ENCODE data around the gene MYO18B. TPM values are rescaled to one million over a fixed set of nuclear protein-coding genes. Genes with fewer than 3 reads are reported as not detected.

Gene MYO18B
- total and polyA plus RNA-seq, 2 of the 4 experiments (the other 2 are of a cell fraction) = under 0.01 TPM; not detected in 1

DNA sequence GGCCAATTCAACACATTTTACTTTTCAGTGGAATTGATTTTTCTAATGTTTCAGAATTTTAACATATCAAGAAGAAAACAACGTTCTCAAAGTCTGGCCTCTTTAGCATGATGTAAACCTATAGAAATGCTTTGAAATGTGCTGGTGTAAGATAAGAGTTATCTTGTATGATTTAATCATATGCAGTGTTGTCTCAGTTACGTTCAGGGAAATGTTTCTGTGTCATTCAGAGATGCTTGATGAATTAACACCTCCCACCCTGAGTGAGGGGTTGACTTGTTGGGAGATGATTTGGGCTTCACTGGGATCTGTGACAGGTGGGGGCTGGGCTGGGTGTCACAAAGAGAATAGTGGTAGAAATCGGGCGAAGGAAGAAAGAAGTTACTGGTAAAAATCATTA is 15.7 kb upstream of the MYO18B start:
- no peak for TF ChIP-seq SMC3 (IDR thresholded peaks at IDR 0.05; ENCODE audit: low read depth, low read length)
- no peak for TF ChIP-seq RCOR1 (IDR thresholded peaks at IDR 0.05; ENCODE audit: insufficient replicate concordance, low read length)
- TF ChIP-seq MAZ (IDR thresholded peaks at IDR 0.05; ENCODE audit: borderline replicate concordance, low read depth, low read length) = no peak
- TF ChIP-seq RFX5 (IDR thresholded peaks at IDR 0.05; ENCODE audit: low read depth, low read length) = no peak
- no peak for TF ChIP-seq MXI1 (IDR thresholded peaks at IDR 0.05; ENCODE audit: borderline replicate concordance, low read depth, low read length)
- no peak for TF ChIP-seq MAFK (IDR thresholded peaks at IDR 0.05; ENCODE audit: low read depth, low read length)
- no peak for TF ChIP-seq FOS (IDR thresholded peaks at IDR 0.05; ENCODE audit: low read depth, low read length)
- TF ChIP-seq, protein P1, sequence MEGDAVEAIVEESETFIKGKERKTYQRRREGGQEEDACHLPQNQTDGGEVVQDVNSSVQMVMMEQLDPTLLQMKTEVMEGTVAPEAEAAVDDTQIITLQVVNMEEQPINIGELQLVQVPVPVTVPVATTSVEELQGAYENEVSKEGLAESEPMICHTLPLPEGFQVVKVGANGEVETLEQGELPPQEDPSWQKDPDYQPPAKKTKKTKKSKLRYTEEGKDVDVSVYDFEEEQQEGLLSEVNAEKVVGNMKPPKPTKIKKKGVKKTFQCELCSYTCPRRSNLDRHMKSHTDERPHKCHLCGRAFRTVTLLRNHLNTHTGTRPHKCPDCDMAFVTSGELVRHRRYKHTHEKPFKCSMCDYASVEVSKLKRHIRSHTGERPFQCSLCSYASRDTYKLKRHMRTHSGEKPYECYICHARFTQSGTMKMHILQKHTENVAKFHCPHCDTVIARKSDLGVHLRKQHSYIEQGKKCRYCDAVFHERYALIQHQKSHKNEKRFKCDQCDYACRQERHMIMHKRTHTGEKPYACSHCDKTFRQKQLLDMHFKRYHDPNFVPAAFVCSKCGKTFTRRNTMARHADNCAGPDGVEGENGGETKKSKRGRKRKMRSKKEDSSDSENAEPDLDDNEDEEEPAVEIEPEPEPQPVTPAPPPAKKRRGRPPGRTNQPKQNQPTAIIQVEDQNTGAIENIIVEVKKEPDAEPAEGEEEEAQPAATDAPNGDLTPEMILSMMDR (conservative IDR thresholded peaks at IDR 0.05; ENCODE audit: low read depth, low read length) = no peak
- TF ChIP-seq CEBPB (IDR thresholded peaks at IDR 0.05; ENCODE audit: low read depth, low read length) = no peak
- TF ChIP-seq RAD21 (IDR thresholded peaks at IDR 0.05; ENCODE audit: low read length) = no peak
- TF ChIP-seq, protein P2, sequence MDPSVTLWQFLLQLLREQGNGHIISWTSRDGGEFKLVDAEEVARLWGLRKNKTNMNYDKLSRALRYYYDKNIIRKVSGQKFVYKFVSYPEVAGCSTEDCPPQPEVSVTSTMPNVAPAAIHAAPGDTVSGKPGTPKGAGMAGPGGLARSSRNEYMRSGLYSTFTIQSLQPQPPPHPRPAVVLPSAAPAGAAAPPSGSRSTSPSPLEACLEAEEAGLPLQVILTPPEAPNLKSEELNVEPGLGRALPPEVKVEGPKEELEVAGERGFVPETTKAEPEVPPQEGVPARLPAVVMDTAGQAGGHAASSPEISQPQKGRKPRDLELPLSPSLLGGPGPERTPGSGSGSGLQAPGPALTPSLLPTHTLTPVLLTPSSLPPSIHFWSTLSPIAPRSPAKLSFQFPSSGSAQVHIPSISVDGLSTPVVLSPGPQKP (IDR thresholded peaks at IDR 0.05; ENCODE audit: borderline replicate concordance, low read depth, low read length) = no peak
- TF ChIP-seq CHD1 (IDR thresholded peaks at IDR 0.05; ENCODE audit: low read depth, low read length) = no peak
- TF ChIP-seq POLR2A (IDR thresholded peaks at IDR 0.05; ENCODE audit: low read depth, low read length) = no peak
- TF ChIP-seq NFE2L2 (IDR thresholded peaks at IDR 0.05; ENCODE audit: low read depth, low read length) = no peak
- TF ChIP-seq, protein P3, sequence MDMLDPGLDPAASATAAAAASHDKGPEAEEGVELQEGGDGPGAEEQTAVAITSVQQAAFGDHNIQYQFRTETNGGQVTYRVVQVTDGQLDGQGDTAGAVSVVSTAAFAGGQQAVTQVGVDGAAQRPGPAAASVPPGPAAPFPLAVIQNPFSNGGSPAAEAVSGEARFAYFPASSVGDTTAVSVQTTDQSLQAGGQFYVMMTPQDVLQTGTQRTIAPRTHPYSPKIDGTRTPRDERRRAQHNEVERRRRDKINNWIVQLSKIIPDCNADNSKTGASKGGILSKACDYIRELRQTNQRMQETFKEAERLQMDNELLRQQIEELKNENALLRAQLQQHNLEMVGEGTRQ (IDR thresholded peaks at IDR 0.05; ENCODE audit: low read depth, low read length) = no peak
- H2AK9ac ChIP-seq (replicated peaks; ENCODE audit: low read depth, low read length, poor library complexity) = no peak overlapping the region
- ChIA-PET POLR2A (ENCODE audit: unreplicated experiment) (no interaction called here), CTCF (no interaction called here)
- no peak overlapping the region for H3K4me2 ChIP-seq (ENCODE audit: low read depth, low read length)
- no peak overlapping the region for H3K23ac ChIP-seq (ENCODE audit: low read depth, low read length)
- H3K9me3 ChIP-seq (ENCODE audit: control insufficient read depth, insufficient read depth, low read length) = no peaks in the 10 kb centered on the region
- in situ Hi-C loops (cut with MboI; ENCODE audit: low sequenced_read_pairs) (no loop called here), intact Hi-C loops (cut with micrococcal nuclease) (no loop called here), dilution Hi-C loops (cut with HindIII; ENCODE audit: low sequenced_read_pairs, unreplicated experiment) (no loop called here)
- H2BK120ac ChIP-seq (ENCODE audit: low read depth, low read length) = no peak overlapping the region
- no peak overlapping the region for H3K18ac ChIP-seq (ENCODE audit: low read depth, low read length)
- H2AFZ ChIP-seq (replicated peaks; ENCODE audit: low read length, poor library complexity) = no peak overlapping the region
- H2BK20ac ChIP-seq (ENCODE audit: low read depth, low read length) = no peak overlapping the region
- no CpG with 5 or more reads among the region's 4 CpGs for WGBS, 2 experiments (ENCODE audit: extremely low coverage in 2 of 2, insufficient read length in 1 of 2)
- H3K9ac ChIP-seq (ENCODE audit: low read depth, low read length) = no peak overlapping the region
- H3K27ac ChIP-seq (ENCODE audit: insufficient read depth, low read length) = no peak overlapping the region
- H4K8ac ChIP-seq (ENCODE audit: low read depth in 2 of 2, low read length in 2 of 2) = no peak overlapping the region
- H2AK5ac ChIP-seq (ENCODE audit: low read depth, low read length) = no peak overlapping the region
- H3K4me1 ChIP-seq (ENCODE audit: control insufficient read depth, insufficient read depth, low read length) = no peaks in the 10 kb centered on the region
- no peaks in the 10 kb centered on the region for H3K27me3 ChIP-seq (ENCODE audit: control insufficient read depth, insufficient read depth, low read length)
- no peak overlapping the region for H3K56ac ChIP-seq (ENCODE audit: extremely low read depth, insufficient read depth, low read length)
- no peak overlapping the region for H4K91ac ChIP-seq (ENCODE audit: insufficient read depth, low read depth, low read length)
- BruUV-seq (replicated peaks) = no TSS peak
- no peak for DNase-seq
- H2BK15ac ChIP-seq (ENCODE audit: low read depth, low read length) = no peak overlapping the region
- H3K36me3 ChIP-seq (ENCODE audit: control insufficient read depth, insufficient read depth, low read length) = no peaks in the 10 kb centered on the region
- H3K4ac ChIP-seq (ENCODE audit: low read depth, low read length) = no peak overlapping the region
- no peaks in the 10 kb centered on the region for H4K20me1 ChIP-seq (ENCODE audit: insufficient read depth, low read length)
- H3K4me3 ChIP-seq (ENCODE audit: insufficient read depth, low read depth, low read length) = no peak overlapping the region
- H4K5ac ChIP-seq (ENCODE audit: low read depth, low read length) = no peak overlapping the region
- no peak for ATAC-seq (ENCODE audit: low read depth)
- no peak overlapping the region for H3K14ac ChIP-seq (replicated peaks; ENCODE audit: low read depth, low read length)
- H3K79me1 ChIP-seq (ENCODE audit: low read depth in 1 of 2, low read length in 2 of 2) = no peaks in the 10 kb centered on the region
- H2BK5ac ChIP-seq (ENCODE audit: low read depth, low read length, poor library complexity, severe bottlenecking) = no peak overlapping the region
- no peaks in the 10 kb centered on the region for H3K9me1 ChIP-seq (ENCODE audit: insufficient read depth, low read length)
